Gastroesophageal sphincter (tissue), 3 donors: ENCODE data around the gene FANCC.

Experiments used
- EP300 ChIP-seq: sonication (generic); formaldehyde crosslinking; IDR thresholded peaks from one replicate; pipeline ENCODE4 v1.6.1; 2017; ENCODE audit warnings: antibody characterized with exemption, mild to moderate bottlenecking
- POLR2A ChIP-seq, 2 donors: fragments of 450-650 bp; IDR thresholded peaks; one replicate each; pipeline ENCODE4 v1.6.1; 2017; ENCODE audit warnings: antibody characterized with exemption in 2 of 2, mild to moderate bottlenecking in 2 of 2, moderate library complexity in 1 of 2
- POLR2AphosphoS5 ChIP-seq: sonication (generic); formaldehyde crosslinking; IDR thresholded peaks from one replicate; pipeline ENCODE4 v1.6.1; 2017; ENCODE audit warnings: antibody characterized with exemption
- TF ChIP-seq, protein P1 (sequence below), 4 experiments: fragments of 200-600 bp in 2 of 4; fragments of 450-650 bp in 2 of 4; sonication (generic) in 1 of 4; IDR thresholded peaks; one replicate each; pipeline ENCODE4 v1.5.1; 2017 to 2019; ENCODE audit warnings: antibody characterized with exemption in 4 of 4, mild to moderate bottlenecking in 2 of 4, moderate library complexity in 2 of 4

DNA sequence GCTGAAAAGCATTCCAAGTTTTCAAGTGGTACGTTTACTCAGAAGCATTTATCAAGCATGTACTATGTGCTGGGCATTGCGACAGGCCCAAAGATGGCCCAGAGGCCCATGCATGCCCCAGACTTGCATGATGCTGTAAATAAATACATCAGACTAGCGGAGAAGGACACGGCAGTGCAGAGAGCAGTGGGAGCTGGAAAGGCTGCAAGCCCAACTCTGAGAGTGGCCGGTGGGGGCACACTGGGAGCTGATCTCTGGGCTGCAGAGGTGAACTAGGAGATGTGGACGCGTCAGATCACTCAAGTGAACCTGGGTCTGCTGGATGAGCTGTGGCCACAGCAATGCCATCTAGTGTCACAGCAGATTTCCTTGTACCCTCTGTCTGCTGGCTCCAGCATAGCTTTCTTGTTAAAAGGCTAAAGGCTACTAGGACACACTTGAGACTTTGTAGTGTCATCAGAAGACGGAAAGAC lies 246.9 kb downstream of the FANCC start:
- TF ChIP-seq, protein P1, sequence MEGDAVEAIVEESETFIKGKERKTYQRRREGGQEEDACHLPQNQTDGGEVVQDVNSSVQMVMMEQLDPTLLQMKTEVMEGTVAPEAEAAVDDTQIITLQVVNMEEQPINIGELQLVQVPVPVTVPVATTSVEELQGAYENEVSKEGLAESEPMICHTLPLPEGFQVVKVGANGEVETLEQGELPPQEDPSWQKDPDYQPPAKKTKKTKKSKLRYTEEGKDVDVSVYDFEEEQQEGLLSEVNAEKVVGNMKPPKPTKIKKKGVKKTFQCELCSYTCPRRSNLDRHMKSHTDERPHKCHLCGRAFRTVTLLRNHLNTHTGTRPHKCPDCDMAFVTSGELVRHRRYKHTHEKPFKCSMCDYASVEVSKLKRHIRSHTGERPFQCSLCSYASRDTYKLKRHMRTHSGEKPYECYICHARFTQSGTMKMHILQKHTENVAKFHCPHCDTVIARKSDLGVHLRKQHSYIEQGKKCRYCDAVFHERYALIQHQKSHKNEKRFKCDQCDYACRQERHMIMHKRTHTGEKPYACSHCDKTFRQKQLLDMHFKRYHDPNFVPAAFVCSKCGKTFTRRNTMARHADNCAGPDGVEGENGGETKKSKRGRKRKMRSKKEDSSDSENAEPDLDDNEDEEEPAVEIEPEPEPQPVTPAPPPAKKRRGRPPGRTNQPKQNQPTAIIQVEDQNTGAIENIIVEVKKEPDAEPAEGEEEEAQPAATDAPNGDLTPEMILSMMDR (IDR thresholded peaks at IDR 0.05): peak in 1 of 4 experiments; percentile 12
- TF ChIP-seq POLR2A (IDR thresholded peaks at IDR 0.05) (no peak), POLR2AphosphoS5 (peak; percentile 31), EP300 (no peak)
